Measurements from ENCODE around the gene RHBDL3. TPM values are rescaled to one million over a fixed set of nuclear protein-coding genes. Genes with fewer than 3 reads are reported as not detected.

Gene RHBDL3
- total and polyA plus RNA-seq, 2 experiments from 2014 or later = 0.28 to 0.70 TPM

GRCh38 chr17:32269377-32269776 lies 3.7 kb downstream of the RHBDL3 start:
- DNase-seq (ENCODE audit: low spot score) = no peak
- Histone ChIP-seq H3K27ac (no peak overlapping the region), H3K4me3 (no peak overlapping the region), H3K9me3 (ENCODE audit: low read depth) (no peaks in the 10 kb centered on the region), H4K20me1 (ENCODE audit: insufficient read depth, poor library complexity, severe bottlenecking) (no peaks in the 10 kb centered on the region), H2AFZ (no peak overlapping the region), H3K27me3 (peaks cover 78% of the 10 kb centered on the region), H3K4me2 (no peak overlapping the region), H3K9me2 (replicated peaks; ENCODE audit: insufficient read depth) (no peaks in the 10 kb centered on the region), H3K79me2 (no peaks in the 10 kb centered on the region), H3K36me3 (replicated peaks; ENCODE audit: insufficient read depth, low read depth) (no peaks in the 10 kb centered on the region), H3K4me1 (ENCODE audit: insufficient read depth) (peaks cover 8% of the 10 kb centered on the region)
- TF ChIP-seq EZH2phosphoT487 (IDR thresholded peaks at IDR 0.05; ENCODE audit: low read depth, severe bottlenecking, unreplicated experiment) (no peak), EZH2 (IDR thresholded peaks at IDR 0.05; ENCODE audit: borderline replicate concordance) (no peak), CTCF (IDR thresholded peaks at IDR 0.05; ENCODE audit: poor library complexity) (no peak)
- WGBS (ENCODE audit: low lambda C conversion rate, missing lambda C conversion rate) = 81% methylated on average over 11 of the region's 11 CpGs

- TF ChIP-seq EZH2phosphoT487 (IDR thresholded peaks at IDR 0.05; ENCODE audit: low read depth, severe bottlenecking, unreplicated experiment) = no peak
- TF ChIP-seq EZH2 (IDR thresholded peaks at IDR 0.05; ENCODE audit: borderline replicate concordance) = no peak
- TF ChIP-seq CTCF (IDR thresholded peaks at IDR 0.05; ENCODE audit: poor library complexity) = no peak
- H3K4me1 ChIP-seq (ENCODE audit: insufficient read depth) = peaks cover 6% of the 10 kb centered on the region
- peaks cover 63% of the 10 kb centered on the region for H3K27me3 ChIP-seq
- H3K9me3 ChIP-seq (ENCODE audit: low read depth) = no peaks in the 10 kb centered on the region
- no peak overlapping the region for H3K27ac ChIP-seq
- H3K9me2 ChIP-seq (replicated peaks; ENCODE audit: insufficient read depth) = no peaks in the 10 kb centered on the region
- H4K20me1 ChIP-seq (ENCODE audit: insufficient read depth, poor library complexity, severe bottlenecking) = no peaks in the 10 kb centered on the region
- no peak for DNase-seq (ENCODE audit: low spot score)
- H3K4me3 ChIP-seq = no peak overlapping the region
- no peaks in the 10 kb centered on the region for H3K79me2 ChIP-seq
- 90% methylated on average over 8 of the region's 8 CpGs for WGBS (ENCODE audit: low lambda C conversion rate, missing lambda C conversion rate)
- no peak overlapping the region for H3K4me2 ChIP-seq
- H2AFZ ChIP-seq = no peak overlapping the region
- H3K36me3 ChIP-seq (replicated peaks; ENCODE audit: insufficient read depth, low read depth) = no peaks in the 10 kb centered on the region
These were observed 6.2 kb downstream of the RHBDL3 start for GRCh38 chr17:32271844-32272243.

GRCh38 chr17:32274101-32274500 lies 8.5 kb downstream of the RHBDL3 start:
- Histone ChIP-seq H3K36me3 (replicated peaks; ENCODE audit: insufficient read depth, low read depth) (no peaks in the 10 kb centered on the region), H3K9me2 (replicated peaks; ENCODE audit: insufficient read depth) (no peaks in the 10 kb centered on the region), H4K20me1 (ENCODE audit: insufficient read depth, poor library complexity, severe bottlenecking) (no peaks in the 10 kb centered on the region), H3K9me3 (ENCODE audit: low read depth) (no peaks in the 10 kb centered on the region), H2AFZ (no peak overlapping the region), H3K79me2 (no peaks in the 10 kb centered on the region), H3K4me3 (no peak overlapping the region), H3K27ac (no peak overlapping the region), H3K4me1 (ENCODE audit: insufficient read depth) (no peaks in the 10 kb centered on the region), H3K27me3 (peaks cover 41% of the 10 kb centered on the region), H3K4me2 (no peak overlapping the region)
- 67% methylated on average over 5 of the region's 5 CpGs for WGBS (ENCODE audit: low lambda C conversion rate, missing lambda C conversion rate)
- TF ChIP-seq EZH2 (IDR thresholded peaks at IDR 0.05; ENCODE audit: borderline replicate concordance) = no peak
- no peak for TF ChIP-seq EZH2phosphoT487 (IDR thresholded peaks at IDR 0.05; ENCODE audit: low read depth, severe bottlenecking, unreplicated experiment)
- no peak for TF ChIP-seq CTCF (IDR thresholded peaks at IDR 0.05; ENCODE audit: poor library complexity)
- DNase-seq (ENCODE audit: low spot score) = no peak

GRCh38 chr17:32274643-32275042 lies 9.0 kb downstream of the RHBDL3 start:
- Histone ChIP-seq H4K20me1 (ENCODE audit: insufficient read depth, poor library complexity, severe bottlenecking) (no peaks in the 10 kb centered on the region), H3K79me2 (no peaks in the 10 kb centered on the region), H3K4me3 (no peak overlapping the region), H2AFZ (no peak overlapping the region), H3K36me3 (replicated peaks; ENCODE audit: insufficient read depth, low read depth) (no peaks in the 10 kb centered on the region), H3K4me1 (ENCODE audit: insufficient read depth) (no peaks in the 10 kb centered on the region), H3K9me3 (ENCODE audit: low read depth) (no peaks in the 10 kb centered on the region), H3K27me3 (peaks cover 35% of the 10 kb centered on the region), H3K4me2 (no peak overlapping the region), H3K27ac (no peak overlapping the region), H3K9me2 (replicated peaks; ENCODE audit: insufficient read depth) (no peaks in the 10 kb centered on the region)
- WGBS (ENCODE audit: low lambda C conversion rate, missing lambda C conversion rate) = 90% methylated on average over 6 of the region's 6 CpGs
- DNase-seq (ENCODE audit: low spot score) = no peak
- TF ChIP-seq CTCF (IDR thresholded peaks at IDR 0.05; ENCODE audit: poor library complexity) (no peak), EZH2 (IDR thresholded peaks at IDR 0.05; ENCODE audit: borderline replicate concordance) (no peak), EZH2phosphoT487 (IDR thresholded peaks at IDR 0.05; ENCODE audit: low read depth, severe bottlenecking, unreplicated experiment) (no peak)

Data from hepatocyte (in vitro differentiated cells).